GM12878 (cell line): ENCODE measurements around the gene RAB43.

Source experiments
- ATF3 ChIP-seq: IDR thresholded peaks from 2 replicates; pipeline ENCODE4 v1.6.1; 2011; ENCODE audit warnings: low read depth, mild to moderate bottlenecking, low read length, moderate library complexity, borderline replicate concordance; ENCODE audit errors: extremely low read depth
- CEBPZ ChIP-seq: fragments of 150-350 bp; IDR thresholded peaks from 2 replicates; pipeline ENCODE4 v1.6.1; 2016; ENCODE audit warnings: low read depth, low read length
- CTCF ChIP-seq, 3 experiments: IDR thresholded peaks in 2 of 3; conservative IDR thresholded peaks in 1 of 3; 2 replicates each; pipeline ENCODE4 v1.5.1; 2011; ENCODE audit warnings: low read depth in 3 of 3, low read length in 3 of 3, mild to moderate bottlenecking in 3 of 3, control low read depth in 2 of 3, moderate library complexity in 2 of 3, inconsistent platforms in 1 of 3, mixed read lengths in 1 of 3; ENCODE audit not compliant: control insufficient read depth in 2 of 3, insufficient read depth in 1 of 3; ENCODE audit errors: extremely low read depth in 1 of 3
- EP300 ChIP-seq, 2 experiments: fragments of 150-350 bp in 1 of 2; IDR thresholded peaks; 2 replicates each; pipeline ENCODE4 v1.6.1; 2011 to 2012; ENCODE audit warnings: low read depth in 2 of 2, low read length in 2 of 2, borderline replicate concordance in 1 of 2, improper control_type of control experiment in 1 of 2, inconsistent platforms in 1 of 2; ENCODE audit not compliant: control insufficient read depth in 1 of 2
- PKNOX1 ChIP-seq: fragments of 450-650 bp; IDR thresholded peaks from 2 replicates; pipeline ENCODE4 v1.6.1; 2016; ENCODE audit warnings: mild to moderate bottlenecking
- POLR2AphosphoS5 ChIP-seq: IDR thresholded peaks from 2 replicates; pipeline ENCODE4 v1.6.1; 2011; ENCODE audit warnings: mild to moderate bottlenecking, low read length, inconsistent platforms
- POU2F2 ChIP-seq: IDR thresholded peaks from 3 replicates; pipeline ENCODE4 v1.6.1; 2011; ENCODE audit warnings: low read depth, mild to moderate bottlenecking, low read length, borderline replicate concordance
- RFX5 ChIP-seq: IDR thresholded peaks from 2 replicates; pipeline ENCODE4 v1.6.1; 2011; ENCODE audit warnings: low read depth, low read length, improper control_type of control experiment
- USF1 ChIP-seq: IDR thresholded peaks from 2 replicates; pipeline ENCODE4 v1.6.1; 2011; ENCODE audit warnings: borderline replicate concordance, low read depth, mild to moderate bottlenecking, moderate library complexity, mixed read lengths, low read length; ENCODE audit not compliant: insufficient read depth; ENCODE audit errors: extremely low read length
- ZZZ3 ChIP-seq: IDR thresholded peaks from 2 replicates; pipeline ENCODE4 v1.6.1; 2011; ENCODE audit warnings: low read depth; ENCODE audit not compliant: control insufficient read depth, insufficient read length

GRCh38 chr3:129078510-129078909 lies 43.1 kb downstream of the RAB43 start:
- TF ChIP-seq EP300 (IDR thresholded peaks at IDR 0.05; ENCODE audit: borderline replicate concordance in 1 of 2, control insufficient read depth in 1 of 2, low read depth in 2 of 2, low read length in 2 of 2) (no peak), CTCF (IDR thresholded peaks at IDR 0.05 in 2 of 3, conservative IDR thresholded peaks at IDR 0.05 in 1 of 3; ENCODE audit: control insufficient read depth in 2 of 3, extremely low read depth in 1 of 3, insufficient read depth in 1 of 3, low read depth in 3 of 3, low read length in 3 of 3) (no peak), ATF3 (no peak), POLR2AphosphoS5 (no peak), ZZZ3 (no peak), RFX5 (no peak), CEBPZ (no peak), PKNOX1 (no peak), USF1 (no peak), POU2F2 (no peak)
